NCI-H1092 (cell line): Measurements from ENCODE around the gene TAOK3.

ENCODE experiments used
- DNase-seq: peaks from one replicate; lab custom pipeline; 2025; lab: John Stamatoyannopoulos, UW

The TAOK3 gene

DNA sequence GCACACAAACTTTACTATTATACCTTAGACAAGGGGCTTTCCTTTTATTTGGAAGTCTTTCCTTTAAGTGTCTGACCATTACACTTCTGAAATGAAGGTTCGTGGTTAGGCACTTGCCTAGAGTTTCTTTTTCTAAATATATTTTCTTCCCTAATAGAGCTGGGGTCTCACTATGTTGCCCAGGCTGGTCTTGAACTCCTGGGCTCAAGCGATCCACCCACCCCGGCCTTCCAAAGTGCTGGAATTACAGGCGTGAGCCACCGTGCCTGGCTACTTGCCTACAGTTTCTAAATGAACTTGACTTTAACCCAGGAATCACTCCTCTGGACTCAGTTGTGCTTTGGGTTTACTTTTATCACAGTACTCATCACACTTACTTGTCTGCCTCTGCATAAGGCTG is 179.2 kb downstream of the TAOK3 start:
- no peak for DNase-seq

DNA sequence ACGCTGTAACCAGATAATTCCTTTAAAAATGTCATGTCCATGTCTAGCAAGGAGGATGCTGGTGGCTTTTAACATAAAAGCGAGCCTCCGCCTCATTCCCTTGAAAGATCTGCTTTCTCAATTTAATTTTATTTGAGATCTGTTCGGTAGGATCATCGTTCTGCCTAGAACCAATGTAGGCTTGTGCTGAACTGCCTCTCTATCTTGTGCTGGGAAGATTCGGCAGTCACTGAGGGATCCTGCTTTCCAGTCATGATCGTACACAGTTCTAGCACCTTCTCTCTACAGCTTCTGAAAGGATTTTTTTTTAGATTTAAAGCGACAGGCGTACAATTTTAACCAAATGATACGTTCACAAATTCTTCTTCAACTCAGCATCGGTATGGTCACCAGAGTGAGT is 182.4 kb downstream of the TAOK3 start:
- no peak for DNase-seq

DNA sequence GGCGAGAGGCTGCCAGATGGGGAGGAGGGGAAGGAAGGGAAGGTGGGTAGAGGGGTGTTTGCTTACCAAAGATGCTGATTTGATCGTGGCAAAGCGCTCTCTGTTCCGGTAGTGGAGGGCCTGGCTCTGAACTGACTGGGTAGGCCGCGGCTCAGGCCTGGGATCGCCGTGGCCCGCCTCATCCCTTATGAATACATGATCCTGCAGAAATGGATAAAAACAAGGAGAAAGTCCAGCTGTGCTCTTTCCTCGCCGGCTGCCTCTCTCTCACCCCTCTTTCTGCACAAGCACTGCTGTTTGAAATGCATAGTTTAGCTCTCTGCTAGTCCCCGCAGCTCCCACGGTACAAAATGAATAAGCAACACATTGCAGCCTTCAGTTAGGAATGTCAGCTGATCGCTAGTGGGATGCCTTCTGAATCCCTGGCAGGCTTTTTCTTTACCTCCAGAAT is 182.9 kb downstream of the TAOK3 start:
- peak; percentile 38 for DNase-seq

DNA sequence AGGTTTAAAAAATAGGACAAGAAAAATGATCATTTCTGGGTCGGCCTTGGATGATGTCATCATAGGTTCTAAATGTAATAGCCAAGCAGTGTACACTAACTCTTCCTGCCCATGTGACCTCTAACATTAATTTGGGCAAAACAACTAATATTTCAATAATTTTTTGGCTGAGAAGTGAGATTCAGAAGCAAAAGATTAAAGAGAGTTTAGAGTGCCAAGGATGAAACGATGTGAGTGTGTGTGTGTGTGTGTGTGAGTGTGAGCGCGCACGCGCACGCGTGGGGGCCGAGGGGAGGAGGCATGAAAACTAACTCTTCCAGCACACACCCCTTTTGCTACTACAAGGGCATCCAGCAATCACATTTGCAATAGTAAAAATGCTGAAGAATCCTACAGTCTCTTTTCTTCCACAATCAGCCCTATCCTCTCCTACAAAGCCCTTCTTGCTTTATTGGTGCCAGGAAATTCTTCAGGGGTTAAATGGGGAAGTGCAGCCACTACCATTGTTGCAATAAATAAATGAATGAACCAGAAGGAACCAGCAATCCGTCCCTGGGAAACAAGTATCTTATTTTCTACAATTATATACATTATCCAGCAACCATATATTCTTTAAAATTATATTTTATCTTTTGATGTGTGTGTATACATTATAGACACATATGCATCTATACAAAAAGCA is 183.9 kb downstream of the TAOK3 start:
- no peak for DNase-seq

DNA sequence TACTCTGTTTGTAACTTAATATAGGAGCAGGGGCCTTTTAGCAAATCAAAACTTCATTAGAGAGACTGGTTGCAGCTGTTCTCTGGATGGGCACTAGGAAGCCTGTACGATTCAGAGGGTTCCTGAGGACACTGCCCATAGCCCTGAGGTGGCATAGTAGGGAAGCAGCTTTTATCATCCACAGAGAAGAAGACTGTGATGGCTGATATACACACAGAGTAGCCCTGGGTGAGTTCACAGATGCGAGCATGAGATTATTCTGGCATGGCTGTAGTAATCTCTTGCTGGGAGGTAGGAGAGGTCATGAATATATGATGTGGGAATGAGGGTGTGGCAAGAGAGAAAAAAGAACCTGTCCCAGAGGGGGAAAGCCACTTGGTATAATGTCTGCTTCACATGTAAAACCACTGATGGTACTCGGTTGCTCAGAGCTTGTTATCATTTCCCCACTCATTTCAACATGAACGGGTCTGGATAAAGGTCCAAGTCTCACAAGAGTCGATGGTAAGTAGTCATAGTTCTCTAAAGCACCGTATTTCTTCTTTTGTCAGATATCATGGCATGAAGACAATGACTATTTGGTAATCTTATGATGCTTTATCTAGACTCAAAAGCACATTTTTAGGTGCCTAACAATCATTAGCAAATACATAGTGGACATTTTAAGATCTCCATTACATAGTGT is 184.8 kb downstream of the TAOK3 start:
- no peak for DNase-seq

DNA sequence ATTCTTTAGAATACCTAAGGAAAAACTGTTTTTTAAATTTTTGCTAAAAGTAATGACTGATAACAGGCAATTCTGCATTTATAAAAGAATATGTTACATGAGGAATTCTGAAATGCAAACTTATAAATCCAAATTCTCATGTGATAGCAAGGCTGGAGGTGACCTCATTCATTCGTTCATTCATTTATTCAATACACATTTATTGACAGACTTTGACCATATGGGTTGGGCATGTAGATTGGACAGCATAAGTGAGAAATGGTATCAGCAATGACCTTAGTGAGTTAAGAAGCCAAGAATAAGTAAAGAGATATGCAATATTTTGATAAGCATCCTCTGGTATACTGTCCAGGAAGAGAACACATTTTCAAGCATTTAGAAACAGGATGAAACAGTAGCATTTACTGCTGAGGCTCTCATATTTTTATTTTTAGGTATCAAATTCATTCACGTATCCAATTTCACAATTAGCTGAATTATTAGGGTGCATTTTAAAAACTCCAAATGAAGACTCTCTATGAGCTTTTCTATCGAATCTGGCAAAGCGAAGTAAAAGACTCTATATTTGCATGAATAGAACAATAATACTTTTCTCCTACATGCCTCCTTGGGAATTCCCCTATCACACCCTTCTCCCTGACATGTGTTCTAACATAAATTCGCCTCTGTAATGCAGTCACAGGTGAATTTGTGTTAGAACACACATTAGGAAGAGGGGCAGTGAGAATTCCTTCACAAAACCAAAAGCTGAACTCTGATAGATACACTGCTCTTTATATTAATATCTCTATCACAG is 186.9 kb downstream of the TAOK3 start:
- no peak for DNase-seq

DNA sequence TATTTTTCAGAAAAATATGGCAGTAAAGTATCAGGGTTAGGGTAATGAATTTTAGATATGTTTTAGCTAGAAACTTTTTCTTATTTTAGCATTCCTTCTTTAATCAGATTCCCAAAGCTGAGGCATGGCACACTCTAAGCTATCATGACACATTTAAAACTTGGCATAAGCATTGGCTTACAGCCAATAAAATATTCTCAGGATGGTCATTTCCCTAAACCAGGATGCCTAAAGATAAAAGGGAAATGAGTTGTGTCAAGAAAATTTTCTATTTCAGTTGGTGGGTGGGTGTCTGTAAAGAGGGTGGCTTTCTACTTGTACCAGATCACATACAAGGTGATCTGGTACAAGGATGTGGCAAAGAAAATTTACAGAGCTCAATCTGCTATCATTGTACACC is 189.0 kb downstream of the TAOK3 start:
- DNase-seq = no peak

DNA sequence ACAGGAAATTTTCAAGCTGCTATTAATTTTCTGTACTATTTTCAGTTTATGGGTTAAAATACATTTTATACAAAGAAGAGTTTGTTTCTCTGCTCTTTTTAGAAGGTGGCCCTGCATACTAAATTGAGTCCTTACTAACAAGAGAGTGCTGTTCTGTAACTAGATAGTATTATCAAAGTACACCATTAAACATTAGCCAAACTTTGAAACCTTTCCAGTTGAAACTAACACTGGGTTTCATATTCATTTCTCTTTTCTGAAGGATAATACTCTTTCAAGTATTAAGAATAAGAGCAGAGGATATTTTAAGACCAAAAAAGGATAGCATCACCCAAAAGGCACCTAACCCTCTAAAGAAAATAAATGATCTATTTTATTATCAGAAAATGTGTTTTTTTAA is 189.6 kb downstream of the TAOK3 start:
- no peak for DNase-seq

DNA sequence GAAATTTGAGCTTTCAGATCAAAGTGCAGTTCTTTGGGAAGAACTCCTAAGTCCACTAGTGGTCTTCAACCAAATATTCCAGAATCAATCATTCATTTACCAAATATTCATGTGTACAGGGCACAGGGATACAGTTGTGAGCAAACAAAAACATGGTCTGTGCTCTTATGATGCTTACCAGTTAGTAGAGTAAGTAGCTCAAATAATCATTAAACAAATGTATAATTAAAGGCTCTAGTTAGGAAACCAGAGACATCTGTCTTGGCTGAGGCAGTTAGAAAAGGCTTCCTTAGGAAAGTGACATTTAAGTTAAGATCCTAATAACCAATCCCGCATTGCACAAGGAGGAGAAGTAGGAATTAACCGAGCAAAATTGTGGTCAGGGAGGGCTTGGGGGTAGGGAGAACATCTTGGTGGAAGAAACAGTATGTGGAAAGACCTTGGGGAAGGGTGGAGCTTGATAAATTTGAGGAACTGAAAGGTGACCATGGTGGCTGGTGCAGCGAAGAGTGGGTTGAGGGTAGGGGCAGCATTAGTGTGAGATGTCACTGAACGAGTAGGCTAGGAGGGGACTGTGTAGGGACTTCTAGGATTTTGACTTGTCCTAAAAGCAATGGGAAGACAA is 196.8 kb downstream of the TAOK3 start:
- no peak for DNase-seq

DNA sequence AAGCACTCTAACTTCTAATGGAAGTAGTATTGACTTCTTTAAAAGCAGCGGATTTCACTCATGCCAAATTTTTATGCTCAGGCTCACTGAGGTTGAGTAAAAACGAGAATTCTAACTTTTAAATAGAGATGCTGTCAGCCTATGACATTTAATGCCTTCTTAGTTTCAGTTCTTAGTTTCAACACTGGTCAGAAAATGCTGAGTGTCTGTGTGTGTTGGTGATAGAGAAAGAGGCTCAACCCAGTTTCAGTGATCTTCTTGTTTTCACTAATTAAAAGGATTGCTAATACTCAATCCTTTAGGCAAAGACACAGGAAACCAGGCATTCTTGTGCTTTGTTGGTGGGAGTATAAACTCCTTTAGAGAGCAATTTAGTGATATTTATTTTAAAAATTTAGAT is 205.8 kb downstream of the TAOK3 start:
- DNase-seq = no peak

DNA sequence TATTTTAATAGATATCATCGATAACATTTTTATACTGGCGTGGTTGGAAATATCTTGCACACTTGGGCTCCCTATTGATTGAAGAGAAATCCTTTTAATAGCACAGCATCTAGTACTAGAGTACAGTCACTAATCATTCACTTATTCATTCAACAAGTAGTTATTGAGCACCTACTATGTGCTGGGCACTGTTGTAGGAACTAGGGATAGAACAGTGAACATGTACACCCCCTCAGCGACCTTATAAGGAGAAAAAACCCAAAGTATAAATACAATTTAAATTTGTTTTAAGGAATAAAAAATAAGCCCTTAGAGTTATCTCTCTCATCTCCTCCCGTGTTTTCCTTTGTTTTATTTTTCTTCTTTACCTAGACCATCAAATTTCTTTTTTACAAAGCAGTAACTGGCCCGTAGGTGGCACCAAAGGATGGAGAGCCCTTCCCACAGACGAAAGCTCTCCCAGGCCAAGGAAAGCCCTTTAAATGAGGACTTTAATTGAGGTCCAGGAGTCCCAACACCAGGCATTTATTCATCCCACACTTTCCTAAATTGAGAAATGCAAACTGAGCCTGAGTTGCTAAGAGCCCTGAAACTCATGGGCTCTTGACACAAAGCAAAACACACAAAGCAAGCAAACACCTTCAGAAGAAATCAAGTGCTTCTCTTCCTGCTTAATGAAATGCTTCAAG is 207.8 kb downstream of the TAOK3 start:
- no peak for DNase-seq

DNA sequence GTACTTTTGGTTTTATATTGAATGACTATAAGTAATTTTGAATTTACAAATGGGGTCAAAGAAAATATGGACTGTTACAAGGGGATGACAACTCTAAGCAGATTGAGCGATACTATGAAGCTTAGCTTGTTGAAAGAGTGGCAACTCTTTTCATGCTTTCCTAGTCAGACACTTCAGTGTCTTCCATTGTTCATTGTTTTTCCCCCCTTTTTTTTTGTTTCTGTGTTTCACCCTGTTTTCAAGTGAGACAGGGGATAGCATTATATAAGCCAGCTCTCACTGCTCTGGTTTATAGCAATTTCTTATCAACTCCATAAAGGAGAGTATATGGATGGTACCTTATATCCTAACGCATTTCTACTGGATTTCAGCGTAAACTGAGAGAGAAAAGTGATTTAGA is 212.2 kb downstream of the TAOK3 start:
- DNase-seq = no peak

DNA sequence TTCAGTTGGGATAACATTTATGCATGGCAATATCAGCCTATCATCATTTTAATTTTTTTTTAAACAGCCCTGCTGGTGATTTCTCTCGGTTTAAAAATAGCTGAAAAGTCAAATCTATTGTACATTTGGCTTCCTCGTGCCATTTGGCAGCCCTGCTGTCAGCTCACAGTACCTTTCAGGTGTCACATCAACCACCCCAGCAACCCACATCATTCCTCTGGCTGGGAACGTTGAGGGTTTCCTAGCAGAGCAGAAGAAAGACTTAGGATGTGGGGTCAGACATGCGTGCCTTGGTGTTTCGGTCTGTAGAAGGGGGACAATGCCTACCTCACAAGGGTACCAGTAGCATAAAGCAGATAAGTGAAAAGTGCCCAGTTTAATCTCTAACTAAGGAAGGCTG is 221.0 kb downstream of the TAOK3 start:
- no peak for DNase-seq

DNA sequence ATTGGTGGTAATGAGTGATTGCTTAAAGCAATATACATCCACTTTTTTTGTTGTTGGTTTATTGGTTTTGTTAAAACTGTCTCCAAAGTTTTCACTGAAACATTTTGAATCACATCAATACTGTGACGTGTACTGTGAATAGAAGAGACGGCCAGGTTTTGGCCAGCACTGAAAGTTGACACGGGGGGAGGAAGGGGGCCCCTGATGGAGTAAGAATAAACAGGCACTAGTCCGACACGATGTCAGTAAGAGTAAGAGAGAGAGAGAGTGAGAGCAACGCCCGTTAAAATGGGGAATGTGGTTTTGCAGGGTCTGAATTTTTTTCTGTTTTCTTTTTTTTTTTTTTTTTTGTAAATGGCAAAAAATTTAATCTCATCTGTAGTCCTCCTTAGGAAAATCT is 222.1 kb downstream of the TAOK3 start:
- DNase-seq = no peak

DNA sequence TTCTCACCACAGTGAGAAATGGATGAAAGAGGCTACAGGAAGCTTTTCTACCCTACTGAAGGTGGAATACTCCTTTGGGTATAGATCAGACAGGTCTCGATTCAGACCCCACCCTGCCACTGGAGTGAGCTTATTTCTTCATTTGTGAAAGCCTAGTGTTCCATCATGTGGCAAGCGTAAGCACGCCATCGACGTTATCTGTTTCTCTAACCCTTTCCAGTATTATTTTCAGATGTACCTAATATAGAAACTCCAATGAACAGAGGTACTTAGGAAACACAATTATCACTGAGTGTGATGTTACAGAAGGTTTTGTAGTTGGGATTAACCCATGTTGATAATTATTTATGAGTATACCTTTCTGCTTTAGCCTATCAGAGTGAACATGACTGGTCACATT is 224.4 kb downstream of the TAOK3 start:
- DNase-seq = no peak

DNA sequence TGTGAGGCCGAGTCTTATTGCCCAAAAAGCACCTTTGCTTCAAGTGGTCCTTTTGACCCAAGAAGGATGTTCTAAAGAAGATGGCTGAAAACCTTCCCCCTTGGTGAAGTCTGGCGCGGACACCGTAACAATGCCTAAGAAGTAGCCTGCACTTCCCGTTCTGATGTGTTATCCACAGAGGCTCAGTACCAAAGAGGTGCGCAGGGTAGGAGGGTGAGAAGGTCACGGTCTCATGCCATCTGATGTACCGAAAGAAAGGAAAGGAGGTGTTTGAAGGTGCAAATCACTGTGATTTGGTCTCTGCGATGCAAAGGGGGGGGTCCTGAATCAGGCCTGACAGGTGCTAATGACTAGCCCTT is 226.9 kb downstream of the TAOK3 start:
- no peak for DNase-seq

DNA sequence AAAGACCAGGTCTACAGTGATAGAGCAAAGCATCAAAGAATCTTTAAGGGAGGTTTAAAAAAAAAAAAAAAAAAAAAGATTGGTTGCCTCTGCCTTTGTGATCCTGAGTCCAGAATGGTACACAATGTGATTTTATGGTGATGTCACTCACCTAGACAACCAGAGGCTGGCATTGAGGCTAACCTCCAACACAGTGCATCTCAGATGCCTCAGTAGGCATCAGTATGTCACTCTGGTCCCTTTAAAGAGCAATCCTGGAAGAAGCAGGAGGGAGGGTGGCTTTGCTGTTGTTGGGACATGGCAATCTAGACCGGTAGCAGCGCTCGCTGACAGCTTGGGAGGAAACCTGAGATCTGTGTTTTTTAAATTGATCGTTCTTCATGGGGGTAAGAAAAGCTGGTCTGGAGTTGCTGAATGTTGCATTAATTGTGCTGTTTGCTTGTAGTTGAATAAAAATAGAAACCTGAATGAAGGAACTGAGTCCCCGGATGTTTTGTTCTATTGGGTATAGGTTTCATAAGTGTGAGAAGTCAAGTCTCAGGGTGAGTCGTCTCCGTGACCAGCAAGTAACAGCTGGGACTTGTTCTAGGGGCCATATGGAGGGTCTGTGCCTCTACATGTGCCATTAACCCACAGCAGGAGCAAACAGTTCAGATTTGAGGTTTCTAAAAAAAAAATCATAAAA is 227.5 kb downstream of the TAOK3 start:
- no peak for DNase-seq

DNA sequence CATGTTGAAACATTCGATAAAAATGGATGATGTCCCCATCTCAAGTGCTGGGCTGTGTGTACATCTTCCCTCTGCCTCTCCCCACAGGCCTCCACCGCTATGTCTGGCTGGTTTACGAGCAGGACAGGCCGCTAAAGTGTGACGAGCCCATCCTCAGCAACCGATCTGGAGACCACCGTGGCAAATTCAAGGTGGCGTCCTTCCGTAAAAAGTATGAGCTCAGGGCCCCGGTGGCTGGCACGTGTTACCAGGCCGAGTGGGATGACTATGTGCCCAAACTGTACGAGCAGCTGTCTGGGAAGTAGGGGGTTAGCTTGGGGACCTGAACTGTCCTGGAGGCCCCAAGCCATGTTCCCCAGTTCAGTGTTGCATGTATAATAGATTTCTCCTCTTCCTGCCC is 228.2 kb downstream of the TAOK3 start:
- DNase-seq = no peak

DNA sequence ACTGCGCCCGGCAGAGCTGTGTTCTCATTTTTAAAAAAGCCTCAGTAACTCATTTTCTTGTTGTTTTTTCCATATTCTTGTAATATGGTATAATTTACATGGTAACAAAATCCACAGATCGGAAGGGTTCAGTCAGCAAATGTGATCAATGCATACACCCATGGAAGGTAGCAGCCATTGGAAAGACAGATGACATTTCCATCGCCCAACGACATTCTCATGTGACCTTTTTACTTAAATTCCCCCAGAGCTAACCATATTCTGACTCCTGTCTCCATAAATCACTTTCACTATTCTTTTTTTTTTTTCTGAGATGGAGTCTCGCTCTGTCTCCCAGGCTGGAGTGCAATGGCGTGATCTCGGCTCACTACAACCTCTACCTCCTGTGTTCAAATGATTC is 231.9 kb downstream of the TAOK3 start:
- no peak for DNase-seq

DNA sequence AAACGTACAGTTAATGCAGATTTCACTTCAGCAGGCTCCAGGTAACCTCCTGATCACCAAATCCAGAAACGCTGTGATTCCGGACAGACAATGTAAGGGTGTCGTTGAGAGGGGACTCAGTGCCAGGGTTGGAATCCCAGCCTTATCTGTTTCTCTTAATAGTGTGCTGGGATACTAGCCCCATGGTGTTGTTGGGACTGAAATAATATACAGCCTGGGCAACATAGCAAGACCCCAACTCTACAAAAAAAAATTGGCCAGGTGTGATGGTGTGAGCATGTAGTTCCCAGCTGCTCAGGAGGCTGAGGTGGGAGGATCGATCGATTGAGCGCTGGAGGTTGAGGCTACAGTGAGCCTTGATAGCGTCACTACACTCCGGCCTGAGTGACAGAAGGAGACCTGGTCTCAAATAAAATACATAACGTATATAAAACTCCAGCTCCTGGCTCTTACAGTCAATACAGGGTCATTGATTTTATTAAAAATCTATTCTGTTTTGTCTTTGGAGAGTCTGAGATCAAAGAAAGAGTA is 235.5 kb downstream of the TAOK3 start:
- DNase-seq = no peak

DNA sequence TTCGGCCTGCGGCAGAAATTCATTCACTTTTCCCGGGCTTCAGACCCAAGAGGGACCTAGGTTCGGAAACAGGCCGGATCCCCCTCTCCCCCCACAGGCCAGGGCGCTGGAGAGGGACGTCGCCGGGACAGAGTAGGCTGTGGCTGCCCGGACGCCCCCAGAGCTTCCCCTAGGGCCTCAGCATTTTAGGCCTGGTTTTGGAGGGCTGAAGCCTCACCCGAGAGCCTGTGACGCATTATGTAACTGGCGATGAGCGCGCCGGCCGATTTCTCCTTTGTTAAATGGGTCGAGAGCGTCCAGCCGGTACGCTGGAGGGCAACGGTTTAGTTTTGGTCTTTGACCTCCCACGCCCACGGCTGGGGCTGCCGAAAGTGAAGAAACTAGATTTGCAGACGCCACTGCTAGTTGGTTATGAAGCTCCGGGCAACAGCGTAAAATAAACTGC is 236.1 kb downstream of the TAOK3 start:
- DNase-seq = no peak
